Lung (tissue), 12 donors: ENCODE measurements around the gene STX1A. TPM values are rescaled to one million over a fixed set of nuclear protein-coding genes. Genes with fewer than 3 reads are reported as not detected.

Source experiments
- ATAC-seq: fragments of 200-7000 bp; cut with Tn5 transposase; one replicate; pipeline ENCODE4 v1.9.1; 2020; ENCODE audit warnings: moderate number of reproducible peaks; ENCODE audit not compliant: insufficient read depth, low FRiP score
- DNase-seq, 3 donors: peaks; one replicate each; pipeline ENCODE4 v3.0.0-alpha.2; 2013 to 2017
- H3K27ac ChIP-seq, 2 donors: one replicate each; pipeline ENCODE4 v1.5.1; 2013; ENCODE audit warnings: mild to moderate bottlenecking in 2 of 2, moderate library complexity in 2 of 2, control low read depth in 1 of 2, inconsistent platforms in 1 of 2, low read depth in 1 of 2, low read length in 1 of 2
- H3K27me3 ChIP-seq, 3 donors: one replicate each; pipeline ENCODE4 v1.5.1; 2013; ENCODE audit warnings: low read length in 2 of 3; ENCODE audit not compliant: control insufficient read depth in 3 of 3, insufficient read depth in 3 of 3
- H3K36me3 ChIP-seq, 4 donors: one replicate each; pipeline ENCODE4 v1.5.1; 2013; ENCODE audit warnings: low read length in 4 of 4, mild to moderate bottlenecking in 1 of 4, moderate library complexity in 1 of 4; ENCODE audit not compliant: control insufficient read depth in 4 of 4, insufficient read depth in 4 of 4
- H3K4me1 ChIP-seq, 5 donors: one replicate each; pipeline ENCODE4 v1.5.1; 2013; ENCODE audit warnings: low read length in 5 of 5, mild to moderate bottlenecking in 2 of 5, moderate library complexity in 1 of 5; ENCODE audit not compliant: control insufficient read depth in 5 of 5, insufficient read depth in 5 of 5
- H3K4me3 ChIP-seq: one replicate; pipeline ENCODE4 v1.5.1; 2013; ENCODE audit warnings: mild to moderate bottlenecking, control low read depth, moderate library complexity
- H3K9ac ChIP-seq, 2 donors: one replicate each; pipeline ENCODE4 v1.5.1; 2013; ENCODE audit warnings: low read length in 2 of 2, control low read depth in 1 of 2; ENCODE audit not compliant: insufficient read depth in 1 of 2
- H3K9me3 ChIP-seq, 4 donors: one replicate each; pipeline ENCODE4 v1.5.1; 2013; ENCODE audit warnings: low read length in 3 of 4, mild to moderate bottlenecking in 1 of 4, moderate library complexity in 1 of 4; ENCODE audit not compliant: control insufficient read depth in 4 of 4, insufficient read depth in 3 of 4
- CTCF ChIP-seq: IDR thresholded peaks from 2 replicates; pipeline ENCODE4 v1.5.1; 2012; ENCODE audit warnings: mild to moderate bottlenecking; ENCODE audit errors: control extremely low read depth, extremely low read depth
- WGBS, 2 donors: extraction: QIAGEN DNeasy Blood & Tissue Kit; methylation state at CpG; one replicate each; pipeline ENCODE4 v1.1.7; 2013; 5-methylcytosine and 5-hydroxymethylcytosine counted together
- polyA plus RNA-seq, 2 donors: library from polyadenylated mRNA; stranded (reverse); fragments of 200-250 nt; gene quantifications; one replicate each; pipeline ENCODE4 v1.2.1, GENCODE V29; 2013
- total RNA-seq, 2 donors: library from RNA; depleted of rRNA in 1 of 2; stranded (reverse); fragments of >200 nt in 1 of 2; gene quantifications; one replicate each; pipeline ENCODE4 v1.2.1, GENCODE V29; 2014 to 2021
- donor health status: control.
- donor health status: control.
- donor health status: Bipolar disorder and iron deficiency.
- donor health status: healthy.
- donor health status: DM: yes; HTN: yes; CAD: no.

The STX1A gene
- total and polyA plus RNA-seq, 4 donors: 4.1 to 8.0 (median 7.7) TPM

GRCh38 chr7:73739387-73739767 lies 19.9 kb upstream of the STX1A start:
- Histone ChIP-seq H3K4me1 (peaks cover 0 to 11% (median 0%) of the 10 kb centered on the region in 5 donors), H3K27ac (peak overlapping the region; percentile 68 to 97), H3K9ac (peak overlapping the region; percentile 88 to 92), H3K27me3 (peaks cover 0 to 4% (median 0%) of the 10 kb centered on the region in 3 donors), H3K9me3 (no peaks in the 10 kb centered on the region), H3K36me3 (peaks cover 0 to 11% (median 8%) of the 10 kb centered on the region in 4 donors), H3K4me3 (peak overlapping the region; percentile 65)
- no peak for TF ChIP-seq CTCF
- no peak for ATAC-seq
- WGBS, 2 donors: 46 to 60% methylated on average over 13 of the region's 13 CpGs
- DNase-seq: no peak

- peaks cover 0 to 4% (median 0%) of the 10 kb centered on the region in 3 donors for H3K27me3 ChIP-seq
- peak within 1 kb of the TSS; percentile 88 to 92 for H3K9ac ChIP-seq
- DNase-seq (peak; percentile 97 to 98 (median 97)), ATAC-seq (peak; percentile 89)
- H3K27ac ChIP-seq: peak within 1 kb of the TSS; percentile 80 to 97
- H3K4me1 ChIP-seq: peaks cover 0 to 11% (median 0%) of the 10 kb centered on the region in 5 donors
- H3K9me3 ChIP-seq: no peaks in the 10 kb centered on the region
- 0% methylated on average over 72 to 84 of the region's 84 CpGs for WGBS, 2 donors
- TF ChIP-seq CTCF: no peak
- peaks cover 0 to 11% (median 8%) of the 10 kb centered on the region in 4 donors for H3K36me3 ChIP-seq
- peak within 1 kb of the TSS; percentile 84 for H3K4me3 ChIP-seq
Measured at GRCh38 chr7:73738612-73739386, 19.3 kb upstream of the STX1A start, which contains the start of gene ABHD11. TSS of gene ABHD11 (minus strand) at chr7:73738802. CDS start at chr7:73738770, 32 bp downstream.

- 1 to 2% methylated on average over 21 to 24 of the region's 24 CpGs for WGBS, 2 donors
- H3K9ac ChIP-seq: peak overlapping the region; percentile 19 to 37
- peaks cover 0 to 4% (median 0%) of the 10 kb centered on the region in 3 donors for H3K27me3 ChIP-seq
- peak overlapping the region; percentile 84 for H3K4me3 ChIP-seq
- TF ChIP-seq CTCF: no peak
- no peaks in the 10 kb centered on the region for H3K9me3 ChIP-seq
- H3K27ac ChIP-seq: peak overlapping the region; percentile 80 to 93
- H3K4me1 ChIP-seq: peaks cover 0 to 10% (median 0%) of the 10 kb centered on the region in 5 donors
- peaks cover 0 to 11% (median 8%) of the 10 kb centered on the region in 4 donors for H3K36me3 ChIP-seq
- ATAC-seq: no peak
- DNase-seq: peak; percentile 64 to 71 (median 66)
Measured at GRCh38 chr7:73738220-73738611, 18.7 kb upstream of the STX1A start.
